OCI-LY7 (cell line): Measurements from ENCODE around the gene KIF1B.

Experiments
- CTCF ChIP-seq: fragments of 200-600 bp; sonication (generic); conservative IDR thresholded peaks from 2 replicates; pipeline ENCODE4 v1.5.1; 2014; ENCODE audit warnings: mild to moderate bottlenecking, antibody characterized with exemption, low read length, moderate library complexity, mixed read lengths
- EZH2phosphoT487 ChIP-seq: fragments of 200-600 bp; sonication (generic); IDR thresholded peaks from 2 replicates; pipeline ENCODE4 v1.6.1; 2018; ENCODE audit warnings: low read depth, borderline replicate concordance, mild to moderate bottlenecking, mixed run types, antibody characterized with exemption, low read length, moderate library complexity, mixed read lengths

GRCh38 chr1:10401281-10401680 lies 190.9 kb downstream of the KIF1B start:
- TF ChIP-seq CTCF (no peak), EZH2phosphoT487 (no peak)
